Measurements from ENCODE around the gene EFCAB13. TPM values are rescaled to one million over a fixed set of nuclear protein-coding genes. Genes with fewer than 3 reads are reported as not detected.

EFCAB13 gene, protein sequence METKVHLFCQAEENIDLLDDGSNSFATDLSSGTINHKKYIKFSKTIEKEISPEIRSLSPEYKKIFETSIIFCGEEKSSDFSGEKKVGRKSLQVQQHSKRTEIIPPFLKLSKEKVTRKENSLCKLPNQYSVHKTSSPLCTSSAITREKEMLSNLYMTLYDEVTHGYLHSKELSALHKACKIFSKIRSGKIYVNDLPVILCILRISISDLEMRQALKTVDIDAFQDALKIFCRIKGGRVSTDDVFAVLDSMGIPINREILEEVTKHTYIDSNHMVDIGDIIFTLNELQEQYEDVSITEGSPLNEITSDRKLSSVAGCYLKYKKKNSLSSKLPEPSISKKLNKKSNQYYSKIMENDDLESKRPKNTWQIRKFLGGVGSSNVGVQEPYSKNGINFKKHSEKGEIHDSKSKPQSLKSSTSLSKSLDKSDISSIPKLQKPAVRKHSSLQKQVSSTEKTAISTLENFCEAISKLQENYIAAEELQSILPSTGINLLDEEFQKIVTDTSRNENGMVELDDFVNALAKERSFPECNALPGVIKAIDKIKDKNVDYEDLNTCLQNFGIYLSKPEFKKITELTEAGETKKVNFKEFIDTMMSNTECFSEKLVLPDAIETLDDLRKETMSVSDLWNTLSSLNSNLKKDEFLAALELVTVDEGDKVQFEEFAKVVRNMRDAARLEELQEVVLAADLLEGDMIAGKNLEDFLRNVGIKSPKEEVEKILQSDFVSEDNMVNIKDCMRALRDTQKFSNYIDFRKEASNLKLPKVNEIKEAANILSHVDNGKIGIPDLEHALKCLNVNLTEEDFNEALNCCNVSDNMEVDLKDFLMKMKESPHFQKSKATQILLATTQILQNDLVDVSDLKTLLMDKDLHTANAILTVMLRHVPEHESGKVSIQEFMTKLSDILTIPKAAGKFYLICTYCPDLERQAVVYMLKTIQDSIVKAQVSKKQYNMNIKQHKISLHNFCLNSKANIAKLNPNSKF
- polyA plus RNA-seq (2013, experiment 1 of 2) = 0.48 TPM
- polyA plus RNA-seq (2013, experiment 2 of 2) = 1.2 TPM

DNA sequence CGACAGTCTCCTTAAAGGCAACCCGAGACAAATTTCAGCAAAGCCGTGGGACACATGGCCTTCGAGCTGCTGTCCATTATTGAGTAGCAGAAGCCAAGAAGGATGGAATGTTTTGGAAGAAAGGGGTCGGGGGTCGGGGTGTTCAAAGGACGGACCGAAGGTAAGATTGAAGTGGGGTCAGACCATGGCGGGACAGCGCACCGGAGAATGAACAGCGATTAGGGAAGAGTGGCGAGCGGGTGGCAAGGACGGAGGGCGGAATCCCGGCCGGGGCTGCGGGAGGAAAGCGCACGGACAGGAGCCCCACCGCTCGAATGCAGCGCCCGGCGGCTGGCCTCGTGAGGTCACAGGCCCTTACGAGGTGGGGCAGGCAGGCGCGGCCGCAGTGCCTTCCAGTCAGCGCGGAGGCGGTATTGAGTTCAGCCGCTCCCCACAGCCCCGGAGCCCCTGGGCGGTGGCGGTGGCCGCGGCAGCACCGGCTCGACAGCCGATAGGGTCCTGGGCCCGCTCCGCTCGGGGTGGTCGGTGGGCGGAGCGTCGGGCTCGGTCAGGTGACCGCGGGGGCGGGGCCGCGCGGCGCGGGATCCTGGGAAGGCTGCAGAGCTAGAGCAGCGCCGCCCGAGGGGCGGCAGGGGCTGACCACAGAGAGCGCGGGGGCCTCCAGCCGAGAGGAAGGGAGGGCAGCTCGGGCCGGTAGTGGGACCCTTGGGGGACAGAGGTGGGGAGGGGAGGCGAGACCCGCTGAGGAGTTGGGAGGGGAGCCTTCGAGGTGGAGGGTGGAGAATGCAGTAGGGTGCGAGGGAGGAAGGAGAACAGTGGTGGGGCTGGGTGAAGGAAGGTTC, at the start of gene EFCAB13:
Gene EFCAB13 (plus strand): TSS at position 574 of the 842 bp plus-strand sequence. CDS start 4,399 bp downstream, outside the sequence.
- H3K27ac ChIP-seq (ENCODE audit: low read depth, low read length, severe bottlenecking) = no peak within 1 kb of the TSS
- H3K4me3 ChIP-seq (ENCODE audit: extremely low read depth, insufficient read depth, low read length, poor library complexity, severe bottlenecking) = peak within 1 kb of the TSS; percentile 35
- H3K9me3 ChIP-seq (ENCODE audit: control insufficient read depth, low read length) = peaks cover 12% of the 10 kb centered on the region
- H3K36me3 ChIP-seq (ENCODE audit: control insufficient read depth, insufficient read depth, low read length) = no peaks in the 10 kb centered on the region
- 8 to 10% methylated on average over 47 to 70 of the region's 72 CpGs for WGBS, 2 experiments (ENCODE audit: insufficient coverage in 2 of 2)
- H3K4me1 ChIP-seq (ENCODE audit: control insufficient read depth, insufficient read depth, low read length, poor library complexity, severe bottlenecking) = no peaks in the 10 kb centered on the region

DNA sequence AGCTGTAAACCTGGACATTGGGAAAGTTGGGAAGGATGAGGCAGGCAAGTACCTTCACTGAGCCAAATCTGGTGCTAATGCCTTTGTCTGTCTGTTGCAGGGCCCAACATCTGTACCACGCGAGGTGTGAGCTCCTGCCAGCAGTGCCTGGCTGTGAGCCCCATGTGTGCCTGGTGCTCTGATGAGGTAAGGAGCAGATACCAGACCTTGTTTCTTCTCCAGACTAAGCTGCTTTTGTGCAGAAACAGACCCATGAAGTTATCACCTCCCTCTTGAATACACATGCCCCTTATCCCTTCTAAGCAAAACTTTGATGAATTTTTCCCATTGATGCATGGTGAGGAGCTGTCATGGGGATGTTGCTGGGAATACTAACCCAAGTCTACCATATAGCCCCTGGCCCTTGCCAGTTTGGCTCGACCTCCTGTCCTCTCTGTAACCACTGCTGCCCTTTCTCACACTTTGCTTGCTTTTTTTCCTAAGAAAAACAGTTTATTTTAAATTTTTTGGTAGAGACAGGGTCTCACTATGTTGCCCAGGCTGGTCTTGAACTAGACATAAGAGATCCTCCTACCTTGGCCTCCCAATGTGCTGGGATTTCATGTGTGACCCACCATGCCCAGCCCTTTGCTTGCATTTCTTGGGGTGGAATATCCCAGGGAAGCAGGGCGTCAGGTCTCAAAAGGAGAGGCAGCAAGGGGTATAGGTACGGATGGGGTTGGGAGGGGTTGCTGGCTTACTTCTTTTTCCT, 49.3 kb upstream of the EFCAB13 start:
- Histone ChIP-seq H3K4me1 (ENCODE audit: control insufficient read depth, insufficient read depth, low read length, poor library complexity, severe bottlenecking) (peaks cover 21% of the 10 kb centered on the region), H3K9me3 (ENCODE audit: control insufficient read depth, low read length) (no peaks in the 10 kb centered on the region), H3K27ac (ENCODE audit: low read depth, low read length, severe bottlenecking) (no peak overlapping the region), H3K4me3 (ENCODE audit: extremely low read depth, insufficient read depth, low read length, poor library complexity, severe bottlenecking) (no peak overlapping the region), H3K36me3 (ENCODE audit: control insufficient read depth, insufficient read depth, low read length) (no peaks in the 10 kb centered on the region)
- 75 to 87% methylated on average over 5 of the region's 5 CpGs for WGBS, 2 experiments (ENCODE audit: insufficient coverage in 2 of 2)

DNA sequence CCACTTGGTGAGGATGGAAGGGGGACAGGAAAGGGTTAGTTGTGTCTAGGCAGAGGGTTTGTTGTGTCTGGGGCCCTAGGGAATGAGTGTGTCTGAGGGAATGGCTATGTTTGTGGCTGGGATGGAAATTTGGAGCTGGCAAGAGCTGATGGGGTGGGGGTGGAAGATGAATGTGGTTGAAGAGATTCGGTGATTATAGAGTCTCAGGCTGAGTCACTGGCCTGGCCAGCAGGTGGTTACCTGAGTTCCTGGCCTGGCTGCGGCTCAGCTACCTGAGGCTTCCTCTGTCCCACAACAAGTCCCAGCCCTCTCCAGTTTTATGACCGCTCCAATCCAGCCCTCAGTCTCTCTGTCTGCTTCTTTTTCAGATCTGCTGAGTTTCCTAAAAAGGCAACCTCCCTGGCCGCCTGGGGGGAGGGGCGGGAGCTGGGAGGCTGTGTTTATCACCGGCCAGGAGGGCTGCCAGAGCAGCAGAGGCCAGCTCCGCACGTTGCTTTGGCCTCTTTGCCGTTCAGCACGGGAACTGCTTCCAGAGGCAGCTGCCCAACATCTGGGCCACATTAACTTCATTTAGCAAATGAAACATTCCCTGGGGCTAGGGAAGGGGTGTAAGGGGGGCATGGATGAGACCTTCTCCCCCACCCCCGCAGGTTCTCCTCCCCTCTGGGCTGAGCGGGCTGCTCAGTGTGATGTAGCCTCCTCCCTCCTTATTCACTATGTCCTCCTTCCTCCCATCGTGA, 48.3 kb upstream of the EFCAB13 start:
- Histone ChIP-seq H3K4me3 (ENCODE audit: extremely low read depth, insufficient read depth, low read length, poor library complexity, severe bottlenecking) (no peak overlapping the region), H3K27ac (ENCODE audit: low read depth, low read length, severe bottlenecking) (peak overlapping the region; percentile 66)
- 5 to 12% methylated on average over 4 to 8 of the region's 13 CpGs for WGBS, 2 experiments (ENCODE audit: insufficient coverage in 2 of 2)

DNA sequence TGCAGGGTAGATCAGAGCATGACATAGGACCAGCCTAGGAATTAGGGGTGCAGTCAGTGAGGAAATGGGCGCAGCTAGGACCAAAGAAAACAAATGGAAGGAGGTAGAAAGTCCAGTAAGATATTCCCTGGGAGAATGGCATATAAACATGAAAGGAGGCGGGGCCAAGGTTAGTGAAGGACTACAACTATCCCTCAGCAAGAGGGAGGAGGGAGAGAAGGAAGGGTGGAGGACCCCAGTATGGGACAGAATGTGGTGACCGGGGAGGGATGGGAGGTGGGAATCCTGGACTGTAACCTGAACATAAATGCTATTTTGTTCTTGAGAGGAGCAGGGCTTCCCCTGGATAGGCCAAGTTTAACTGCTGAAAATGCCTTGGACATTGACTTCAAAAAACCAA, 47.3 kb upstream of the EFCAB13 start:
- H3K36me3 ChIP-seq (ENCODE audit: control insufficient read depth, insufficient read depth, low read length) = no peaks in the 10 kb centered on the region
- H3K4me1 ChIP-seq (ENCODE audit: control insufficient read depth, insufficient read depth, low read length, poor library complexity, severe bottlenecking) = peaks cover 32% of the 10 kb centered on the region
- H3K4me3 ChIP-seq (ENCODE audit: extremely low read depth, insufficient read depth, low read length, poor library complexity, severe bottlenecking) = no peak overlapping the region
- H3K27ac ChIP-seq (ENCODE audit: low read depth, low read length, severe bottlenecking) = no peak overlapping the region
- no peaks in the 10 kb centered on the region for H3K9me3 ChIP-seq (ENCODE audit: control insufficient read depth, low read length)
- 85 to 96% methylated on average over 3 of the region's 3 CpGs for WGBS, 2 experiments (ENCODE audit: insufficient coverage in 2 of 2)

More for the DNA sequence above, 48.3 kb upstream of the EFCAB13 start:
- Histone ChIP-seq H3K4me1 (ENCODE audit: control insufficient read depth, insufficient read depth, low read length, poor library complexity, severe bottlenecking) (peaks cover 29% of the 10 kb centered on the region), H3K36me3 (ENCODE audit: control insufficient read depth, insufficient read depth, low read length) (no peaks in the 10 kb centered on the region), H3K9me3 (ENCODE audit: control insufficient read depth, low read length) (no peaks in the 10 kb centered on the region)

DNA sequence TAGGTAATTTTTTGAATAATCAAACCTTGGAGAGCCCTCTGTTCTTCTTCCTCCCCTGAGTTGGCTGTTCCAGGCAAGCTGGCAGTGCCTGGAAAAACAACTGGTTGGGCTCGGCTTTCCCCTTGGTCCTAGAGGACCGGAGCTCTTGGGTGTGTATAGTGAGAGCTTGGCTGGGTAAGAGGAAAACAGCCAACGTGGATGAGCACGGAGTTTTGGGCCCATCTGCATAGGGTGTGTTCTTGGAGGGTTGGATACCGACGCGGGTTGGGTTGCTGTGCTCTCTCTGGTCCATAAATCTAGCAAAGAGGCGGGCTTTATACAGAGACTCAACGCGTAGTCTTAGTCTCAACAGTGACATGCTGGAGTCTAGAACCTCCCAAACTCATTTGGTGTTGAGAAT, 46.9 kb upstream of the EFCAB13 start:
- no peak overlapping the region for H3K27ac ChIP-seq (ENCODE audit: low read depth, low read length, severe bottlenecking)
- no peak overlapping the region for H3K4me3 ChIP-seq (ENCODE audit: extremely low read depth, insufficient read depth, low read length, poor library complexity, severe bottlenecking)
- WGBS, 2 experiments (ENCODE audit: insufficient coverage in 2 of 2) = 48 to 53% methylated on average over 5 to 9 of the region's 10 CpGs
- H3K9me3 ChIP-seq (ENCODE audit: control insufficient read depth, low read length) = no peaks in the 10 kb centered on the region
- peaks cover 32% of the 10 kb centered on the region for H3K4me1 ChIP-seq (ENCODE audit: control insufficient read depth, insufficient read depth, low read length, poor library complexity, severe bottlenecking)
- H3K36me3 ChIP-seq (ENCODE audit: control insufficient read depth, insufficient read depth, low read length) = no peaks in the 10 kb centered on the region

DNA sequence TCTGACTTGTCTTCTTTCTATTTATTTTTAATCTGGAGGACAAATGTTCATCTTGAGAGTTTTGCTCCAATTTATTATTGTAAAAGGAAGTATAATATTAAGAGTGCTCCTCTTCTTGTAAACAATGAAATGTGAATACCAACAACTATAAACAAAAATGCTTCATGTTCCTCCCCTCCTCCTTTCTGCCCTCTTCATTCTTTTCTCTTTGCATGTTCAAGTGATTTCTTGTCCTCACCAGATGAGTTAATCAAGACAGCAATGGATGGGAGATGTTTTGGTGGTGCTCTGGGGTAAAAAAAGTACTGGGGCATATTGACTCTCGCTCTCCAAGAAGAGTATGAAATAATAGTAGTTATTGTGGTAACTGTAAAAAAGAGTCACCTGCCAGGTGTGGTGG, 45.8 kb upstream of the EFCAB13 start:
- H3K4me1 ChIP-seq (ENCODE audit: control insufficient read depth, insufficient read depth, low read length, poor library complexity, severe bottlenecking) = peaks cover 32% of the 10 kb centered on the region
- no peak overlapping the region for H3K4me3 ChIP-seq (ENCODE audit: extremely low read depth, insufficient read depth, low read length, poor library complexity, severe bottlenecking)
- H3K9me3 ChIP-seq (ENCODE audit: control insufficient read depth, low read length) = no peaks in the 10 kb centered on the region
- H3K27ac ChIP-seq (ENCODE audit: low read depth, low read length, severe bottlenecking) = no peak overlapping the region
- 90 to 100% methylated on average over 1 of the region's 1 CpG for WGBS, 2 experiments (ENCODE audit: insufficient coverage in 2 of 2)
- H3K36me3 ChIP-seq (ENCODE audit: control insufficient read depth, insufficient read depth, low read length) = no peaks in the 10 kb centered on the region

DNA sequence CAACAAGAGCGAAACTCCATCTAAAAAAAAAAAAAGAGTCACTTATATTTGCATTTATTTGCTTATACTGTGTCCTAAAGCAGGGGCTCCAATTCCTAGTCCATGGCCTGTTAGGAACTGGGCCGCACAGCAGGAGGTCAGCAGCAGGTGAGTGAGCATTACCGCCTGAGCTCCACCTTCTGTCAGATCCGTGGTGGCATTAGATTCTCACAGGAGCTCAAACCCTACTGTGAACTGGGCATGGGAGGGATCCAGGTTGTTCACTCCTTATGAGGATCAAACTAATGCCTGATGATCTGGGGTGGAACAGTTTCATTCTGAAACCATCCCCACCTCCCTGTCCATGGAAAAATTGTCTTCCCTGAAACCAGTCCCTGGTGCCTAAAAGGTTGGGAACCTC, 45.2 kb upstream of the EFCAB13 start:
- no peaks in the 10 kb centered on the region for H3K36me3 ChIP-seq (ENCODE audit: control insufficient read depth, insufficient read depth, low read length)
- H3K4me3 ChIP-seq (ENCODE audit: extremely low read depth, insufficient read depth, low read length, poor library complexity, severe bottlenecking) = no peak overlapping the region
- no peak overlapping the region for H3K27ac ChIP-seq (ENCODE audit: low read depth, low read length, severe bottlenecking)
- H3K4me1 ChIP-seq (ENCODE audit: control insufficient read depth, insufficient read depth, low read length, poor library complexity, severe bottlenecking) = peaks cover 32% of the 10 kb centered on the region
- H3K9me3 ChIP-seq (ENCODE audit: control insufficient read depth, low read length) = no peaks in the 10 kb centered on the region
- 86% methylated on average over 2 to 3 of the region's 4 CpGs for WGBS, 2 experiments (ENCODE audit: insufficient coverage in 2 of 2)

DNA sequence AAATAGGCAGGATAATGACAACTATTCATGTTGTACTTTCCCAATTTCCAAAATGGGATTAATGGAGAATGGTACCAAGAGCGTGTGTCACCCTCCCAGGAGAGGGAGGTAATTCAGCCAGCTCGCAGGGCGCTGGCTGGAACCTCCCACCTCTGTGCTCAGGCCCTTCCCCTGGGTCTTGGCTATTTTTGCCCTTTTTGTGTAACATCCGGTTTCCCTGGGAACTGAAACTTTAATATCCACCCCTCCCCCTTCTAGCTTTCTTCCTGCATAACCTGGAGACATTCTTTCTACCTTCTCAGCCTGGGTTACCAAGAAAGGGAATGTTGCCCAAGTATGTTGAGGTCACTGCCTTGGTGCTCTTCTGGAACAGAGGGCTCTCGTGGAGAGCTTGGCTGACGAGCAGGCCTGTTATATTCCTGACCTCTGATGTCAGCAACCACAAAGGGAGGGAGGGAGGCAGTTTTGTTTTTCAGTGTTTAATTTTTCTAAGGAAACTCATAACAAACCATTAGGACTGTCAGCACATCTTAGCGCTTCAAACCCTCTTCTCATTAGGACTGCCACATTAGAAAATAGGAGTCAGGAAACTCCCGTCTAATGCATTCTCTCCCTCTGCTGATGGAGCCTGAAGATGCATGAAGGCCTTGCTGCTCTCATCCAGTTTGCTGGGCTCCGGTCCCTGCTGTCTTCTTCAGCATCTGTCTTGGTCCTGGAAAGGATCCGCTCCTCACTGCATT, 44.5 kb upstream of the EFCAB13 start:
- 72 to 92% methylated on average over 7 of the region's 10 CpGs for WGBS, 2 experiments (ENCODE audit: insufficient coverage in 2 of 2)
- Histone ChIP-seq H3K9me3 (ENCODE audit: control insufficient read depth, low read length) (no peaks in the 10 kb centered on the region), H3K36me3 (ENCODE audit: control insufficient read depth, insufficient read depth, low read length) (no peaks in the 10 kb centered on the region), H3K27ac (ENCODE audit: low read depth, low read length, severe bottlenecking) (peak overlapping the region; percentile 57), H3K4me3 (ENCODE audit: extremely low read depth, insufficient read depth, low read length, poor library complexity, severe bottlenecking) (no peak overlapping the region), H3K4me1 (ENCODE audit: control insufficient read depth, insufficient read depth, low read length, poor library complexity, severe bottlenecking) (peaks cover 32% of the 10 kb centered on the region)

All from mesodermal cell (in vitro differentiated cells).